SK-N-MC (cell line): ENCODE data around the gene PACRG.

ENCODE experiments used
- EZH2 ChIP-seq: fragments of 200-600 bp; sonication (generic); IDR thresholded peaks from one replicate; pipeline ENCODE4 v1.6.1; 2017; ENCODE audit warnings: antibody characterized with exemption
- POLR2AphosphoS5 ChIP-seq: IDR thresholded peaks from 2 replicates; pipeline ENCODE4 v1.6.1; 2012; ENCODE audit warnings: mild to moderate bottlenecking, low read depth, low read length, borderline replicate concordance

- TF ChIP-seq EZH2 (no peak), POLR2AphosphoS5 (no peak)
Measured at GRCh38 chr6:163008186-163008585, 280.4 kb downstream of the PACRG start.
